Endothelial cell (in vitro differentiated cells): Measurements from ENCODE around the gene RPH3AL. TPM values are rescaled to one million over a fixed set of nuclear protein-coding genes. Genes with fewer than 3 reads are reported as not detected.

Experiments used
- DNase-seq: peaks from one replicate; pipeline ENCODE4 v3.0.0; 2021; ENCODE audit warnings: low spot score
- H3K27ac Mint-ChIP-seq: one replicate; pipeline ENCODE4 v1.8.0; 2021; ENCODE audit warnings: mixed read lengths, inconsistent platforms; ENCODE audit not compliant: unreplicated experiment
- H3K27me3 Mint-ChIP-seq: one replicate; pipeline ENCODE4 v1.8.0; 2021; ENCODE audit warnings: mild to moderate bottlenecking, moderate library complexity, mixed read lengths, inconsistent platforms; ENCODE audit not compliant: unreplicated experiment
- H3K36me3 Mint-ChIP-seq: one replicate; pipeline ENCODE4 v1.8.0; 2021; ENCODE audit warnings: mild to moderate bottlenecking, low read depth, mixed read lengths, inconsistent platforms; ENCODE audit not compliant: unreplicated experiment
- H3K4me1 Mint-ChIP-seq: one replicate; pipeline ENCODE4 v1.8.0; 2021; ENCODE audit warnings: mild to moderate bottlenecking, mixed read lengths, inconsistent platforms; ENCODE audit not compliant: unreplicated experiment
- H3K4me3 Mint-ChIP-seq: one replicate; pipeline ENCODE4 v1.8.0; 2021; ENCODE audit warnings: mild to moderate bottlenecking, mixed read lengths, inconsistent platforms; ENCODE audit not compliant: unreplicated experiment
- H3K9me3 Mint-ChIP-seq: one replicate; pipeline ENCODE4 v1.8.0; 2021; ENCODE audit warnings: mixed read lengths, inconsistent platforms; ENCODE audit not compliant: unreplicated experiment
- CTCF ChIP-seq: fragments of 200-600 bp; sonication (generic); IDR thresholded peaks from one replicate; pipeline ENCODE4 v1.5.0; 2021; ENCODE audit warnings: antibody characterized with exemption; ENCODE audit not compliant: unreplicated experiment
- total RNA-seq: library from RNA; stranded (reverse); fragmentation: NEBNext Ultra II Directional; extraction: Animal tissue kit (Norgen Biotek cat#: 25700); gene quantifications from one replicate; pipeline ENCODE4 v1.2.1, GENCODE V29; 2021; ENCODE audit not compliant: unreplicated experiment

The RPH3AL gene
- total RNA-seq, 1 donor from 2014 or later: 3.4 TPM

- TF ChIP-seq CTCF: no peak
- Mint-ChIP-seq H3K4me1 (peaks cover 8% of the 10 kb centered on the region), H3K4me3 (no peak overlapping the region), H3K36me3 (peaks cover 13% of the 10 kb centered on the region), H3K27me3 (peaks cover 20% of the 10 kb centered on the region), H3K27ac (no peak overlapping the region), H3K9me3 (peaks cover 3% of the 10 kb centered on the region)
- DNase-seq: no peak
Observed at GRCh38 chr17:248337-249235, 104.0 kb downstream of the RPH3AL start.

GRCh38 chr17:247767-248166 lies 104.8 kb downstream of the RPH3AL start:
- peaks cover 3% of the 10 kb centered on the region for H3K9me3 Mint-ChIP-seq
- TF ChIP-seq CTCF: no peak
- peaks cover 19% of the 10 kb centered on the region for H3K36me3 Mint-ChIP-seq
- H3K27me3 Mint-ChIP-seq: peaks cover 23% of the 10 kb centered on the region
- H3K4me3 Mint-ChIP-seq: no peak overlapping the region
- H3K4me1 Mint-ChIP-seq: peaks cover 8% of the 10 kb centered on the region
- no peak overlapping the region for H3K27ac Mint-ChIP-seq
- no peak for DNase-seq

GRCh38 chr17:246851-247421 lies 105.7 kb downstream of the RPH3AL start:
- Mint-ChIP-seq H3K4me3 (no peak overlapping the region), H3K27ac (no peak overlapping the region), H3K9me3 (peaks cover 3% of the 10 kb centered on the region), H3K27me3 (peaks cover 23% of the 10 kb centered on the region), H3K4me1 (peaks cover 8% of the 10 kb centered on the region), H3K36me3 (peaks cover 19% of the 10 kb centered on the region)
- DNase-seq: no peak
- no peak for TF ChIP-seq CTCF

- peaks cover 8% of the 10 kb centered on the region for H3K4me1 Mint-ChIP-seq
- peaks cover 3% of the 10 kb centered on the region for H3K9me3 Mint-ChIP-seq
- no peak overlapping the region for H3K4me3 Mint-ChIP-seq
- H3K27ac Mint-ChIP-seq: no peak overlapping the region
- TF ChIP-seq CTCF: no peak
- H3K36me3 Mint-ChIP-seq: peaks cover 19% of the 10 kb centered on the region
- DNase-seq: no peak
- H3K27me3 Mint-ChIP-seq: peaks cover 23% of the 10 kb centered on the region
Observed at GRCh38 chr17:246226-246625, 106.4 kb downstream of the RPH3AL start.

- TF ChIP-seq CTCF: no peak
- peaks cover 8% of the 10 kb centered on the region for H3K4me1 Mint-ChIP-seq
- H3K9me3 Mint-ChIP-seq: peaks cover 3% of the 10 kb centered on the region
- DNase-seq: no peak
- H3K27ac Mint-ChIP-seq: no peak overlapping the region
- H3K4me3 Mint-ChIP-seq: no peak overlapping the region
- H3K27me3 Mint-ChIP-seq: peaks cover 19% of the 10 kb centered on the region
- peaks cover 19% of the 10 kb centered on the region for H3K36me3 Mint-ChIP-seq
Observed at GRCh38 chr17:245611-246010, 107.0 kb downstream of the RPH3AL start.
